Hepatocyte (in vitro differentiated cells): ENCODE measurements around the gene ST6GALNAC2.

Experiments used
- EZH2 ChIP-seq: fragments of 200-600 bp; sonication (generic); IDR thresholded peaks from 2 replicates; pipeline ENCODE4 v1.6.1; 2016; ENCODE audit warnings: antibody characterized with exemption, mild to moderate bottlenecking, borderline replicate concordance
- EZH2phosphoT487 ChIP-seq: fragments of 200-600 bp; sonication (generic); IDR thresholded peaks from one replicate; pipeline ENCODE4 v1.6.1; 2018; ENCODE audit warnings: antibody characterized with exemption, mild to moderate bottlenecking, low read depth, moderate library complexity; ENCODE audit not compliant: unreplicated experiment, severe bottlenecking
- TF ChIP-seq, protein P1 (sequence below): fragments of 200-600 bp; sonication (generic); IDR thresholded peaks from 2 replicates; pipeline ENCODE4 v1.5.1; 2016; ENCODE audit warnings: antibody characterized with exemption, mild to moderate bottlenecking; ENCODE audit not compliant: poor library complexity

DNA sequence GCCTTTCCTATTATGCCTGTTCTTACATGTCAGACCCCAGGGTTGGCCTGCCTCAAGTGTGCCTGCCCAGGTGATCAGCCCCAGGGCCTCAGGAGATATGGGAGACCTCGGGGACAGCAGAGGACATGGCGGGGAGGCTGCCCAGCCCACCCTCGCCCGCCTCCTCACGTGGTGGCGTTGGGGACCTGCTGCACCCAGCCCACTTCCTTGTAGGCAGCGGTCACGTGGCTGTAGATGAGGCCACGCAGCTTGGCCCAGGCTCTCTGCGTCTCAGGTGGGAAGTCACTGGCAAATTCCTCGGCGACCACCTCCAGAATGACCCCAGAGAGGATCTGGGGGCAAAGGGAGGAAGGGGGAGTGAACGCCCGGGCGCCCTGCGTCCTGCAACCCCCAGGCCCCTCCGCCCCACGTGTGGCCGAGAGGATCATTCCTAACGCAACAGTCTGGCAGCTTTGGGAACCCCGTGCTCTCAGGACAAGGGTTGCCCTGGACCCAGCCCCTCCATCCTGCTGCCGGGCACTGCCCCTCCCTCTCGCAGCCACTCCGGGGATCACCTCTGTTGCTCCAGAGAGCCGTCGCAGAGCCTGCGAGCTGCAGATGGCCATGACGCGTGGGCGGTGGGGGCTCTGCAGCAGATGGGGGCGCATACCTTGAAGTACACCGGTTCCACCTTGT, 54.7 kb downstream of the ST6GALNAC2 start:
- TF ChIP-seq, protein P1, sequence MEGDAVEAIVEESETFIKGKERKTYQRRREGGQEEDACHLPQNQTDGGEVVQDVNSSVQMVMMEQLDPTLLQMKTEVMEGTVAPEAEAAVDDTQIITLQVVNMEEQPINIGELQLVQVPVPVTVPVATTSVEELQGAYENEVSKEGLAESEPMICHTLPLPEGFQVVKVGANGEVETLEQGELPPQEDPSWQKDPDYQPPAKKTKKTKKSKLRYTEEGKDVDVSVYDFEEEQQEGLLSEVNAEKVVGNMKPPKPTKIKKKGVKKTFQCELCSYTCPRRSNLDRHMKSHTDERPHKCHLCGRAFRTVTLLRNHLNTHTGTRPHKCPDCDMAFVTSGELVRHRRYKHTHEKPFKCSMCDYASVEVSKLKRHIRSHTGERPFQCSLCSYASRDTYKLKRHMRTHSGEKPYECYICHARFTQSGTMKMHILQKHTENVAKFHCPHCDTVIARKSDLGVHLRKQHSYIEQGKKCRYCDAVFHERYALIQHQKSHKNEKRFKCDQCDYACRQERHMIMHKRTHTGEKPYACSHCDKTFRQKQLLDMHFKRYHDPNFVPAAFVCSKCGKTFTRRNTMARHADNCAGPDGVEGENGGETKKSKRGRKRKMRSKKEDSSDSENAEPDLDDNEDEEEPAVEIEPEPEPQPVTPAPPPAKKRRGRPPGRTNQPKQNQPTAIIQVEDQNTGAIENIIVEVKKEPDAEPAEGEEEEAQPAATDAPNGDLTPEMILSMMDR = no peak
- TF ChIP-seq EZH2 (no peak), EZH2phosphoT487 (no peak)
